ENCODE results near the gene ZBTB1.

GRCh38 chr14:64542836-64543201 lies 38.2 kb downstream of the ZBTB1 start:
- TF ChIP-seq CBFB (IDR thresholded peaks at IDR 0.05; ENCODE audit: low read depth) (no peak), ATF7 (IDR thresholded peaks at IDR 0.05; ENCODE audit: low read depth) (no peak), SUPT20H (IDR thresholded peaks at IDR 0.05; ENCODE audit: borderline replicate concordance, control insufficient read depth, low read depth, low read length) (no peak)

All from GM12878 (cell line).